OCI-LY3 (cell line): ENCODE results near the gene ARHGAP30.
"Not testable (repeated sequence)": the region's sequence is repeated elsewhere in the genome, so short reads cannot be mapped to it uniquely, and the experiment has no call there.

Experiments used
- H2AFZ ChIP-seq: fragments of 200-600, 300-600 bp; shearing (Covaris generic); 2 replicates; pipeline ENCODE4 v1.6.0; 2014; ENCODE audit warnings: antibody characterized with exemption, low read depth, low read length
- H3K27ac ChIP-seq: fragments of 200-600, 300-600 bp; sonication (generic); 2 replicates; pipeline ENCODE4 v1.5.1; 2014; ENCODE audit warnings: mild to moderate bottlenecking, low read length, moderate library complexity, mixed read lengths
- H3K27me3 ChIP-seq: fragments of 200-600, 300-600 bp; sonication (generic); 2 replicates; pipeline ENCODE4 v1.6.1; 2014; ENCODE audit warnings: low read depth, low read length, mixed read lengths
- H3K36me3 ChIP-seq: fragments of 200-600, 300-600 bp; sonication (generic); replicated peaks from 2 replicates; pipeline ENCODE3; 2014; ENCODE audit warnings: low read depth, low read length, mixed read lengths
- H3K4me1 ChIP-seq: fragments of 300-600, 200-600 bp; sonication (generic); 2 replicates; pipeline ENCODE4 v1.6.1; 2014; ENCODE audit warnings: low read length, mixed read lengths
- H3K4me2 ChIP-seq: fragments of 200-600, 300-600 bp; sonication (generic); 2 replicates; pipeline ENCODE4 v1.6.1; 2014; ENCODE audit warnings: low read length, mixed read lengths
- H3K4me3 ChIP-seq: fragments of 300-600, 200-600 bp; sonication (generic); 2 replicates; pipeline ENCODE4 v1.5.1; 2014; ENCODE audit warnings: antibody characterized with exemption, mild to moderate bottlenecking, low read length, moderate library complexity
- H3K79me2 ChIP-seq: fragments of 300-600, 200-600 bp; shearing (Covaris generic); 2 replicates; pipeline ENCODE4 v1.6.1; 2014; ENCODE audit warnings: mild to moderate bottlenecking, low read length, mixed read lengths
- H3K9ac ChIP-seq: fragments of 300-600, 200-600 bp; shearing (Covaris generic); 2 replicates; pipeline ENCODE4 v1.6.0; 2014; ENCODE audit warnings: mild to moderate bottlenecking, low read length, moderate library complexity
- H3K9me3 ChIP-seq: fragments of 200-600, 300-600 bp; shearing (Covaris generic); 2 replicates; pipeline ENCODE4 v1.6.1; 2014; ENCODE audit warnings: low read length, mixed read lengths; ENCODE audit not compliant: insufficient read depth
- H4K20me1 ChIP-seq: fragments of 200-600, 300-600 bp; sonication (generic); 2 replicates; pipeline ENCODE4 v1.6.1; 2016; ENCODE audit warnings: low read length, mixed read lengths; ENCODE audit not compliant: insufficient read depth
- EZH2phosphoT487 ChIP-seq: fragments of 200-600 bp; shearing (Covaris generic); IDR thresholded peaks from 2 replicates; pipeline ENCODE4 v1.6.1; 2018; ENCODE audit warnings: antibody characterized with exemption, mixed run types, low read depth
- TF ChIP-seq, protein P1 (sequence below): fragments of 200-600, 300-600 bp; sonication (generic); IDR thresholded peaks from 2 replicates; pipeline ENCODE4 v1.5.1; 2014; ENCODE audit warnings: antibody characterized with exemption, low read length, low read depth

The ARHGAP30 gene

DNA sequence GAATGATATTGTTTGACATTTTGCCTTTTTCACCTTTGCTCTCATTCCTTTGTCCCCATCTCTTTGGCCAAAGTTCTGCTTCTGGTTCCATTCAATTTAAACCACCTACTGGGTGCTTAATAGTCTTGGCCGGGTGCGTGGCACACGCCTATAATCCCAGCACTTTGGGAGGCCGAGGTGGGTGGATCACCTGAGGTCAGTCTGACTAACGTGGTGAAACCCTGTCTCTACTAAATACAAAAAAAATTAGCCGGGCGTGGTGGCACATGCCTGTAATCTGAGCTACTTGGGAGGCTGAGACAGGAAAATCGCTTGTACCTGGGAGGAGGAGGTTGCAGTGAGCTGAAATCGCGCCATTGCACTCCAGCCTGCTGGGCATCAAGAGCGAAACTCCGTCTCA, 47.3 kb downstream of the ARHGAP30 start:
- peaks cover 16% of the 10 kb centered on the region for H3K4me1 ChIP-seq
- not testable (repeated sequence) for H3K27ac ChIP-seq, H3K4me3 ChIP-seq, H3K9me3 ChIP-seq, H3K4me2 ChIP-seq, H3K36me3 ChIP-seq, H3K9ac ChIP-seq, H2AFZ ChIP-seq, H3K79me2 ChIP-seq, H4K20me1 ChIP-seq
- H3K27me3 ChIP-seq = peaks cover 26% of the 10 kb centered on the region

DNA sequence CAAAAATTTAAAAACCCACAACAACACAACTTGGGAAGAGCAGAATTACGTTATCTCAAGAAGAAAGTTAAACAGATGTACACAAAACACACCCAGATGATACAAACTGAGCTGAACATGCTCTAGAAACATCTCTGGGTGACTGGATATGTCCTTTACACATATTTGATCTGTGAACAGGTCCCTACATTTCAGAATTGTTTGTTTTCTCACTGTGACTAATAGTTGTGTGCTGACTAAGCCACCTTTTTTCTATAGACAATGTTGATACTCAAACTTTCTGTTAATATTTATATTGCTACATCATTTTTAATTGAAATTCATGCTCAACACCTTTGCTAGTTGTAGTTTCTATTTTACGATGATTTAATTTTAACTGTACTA, 47.7 kb downstream of the ARHGAP30 start:
- peak overlapping the region; percentile 93; the same call in 1 of the 2 replicates for H2AFZ ChIP-seq
- peak overlapping the region; percentile 82 for H3K4me3 ChIP-seq
- no peaks in the 10 kb centered on the region for H3K79me2 ChIP-seq
- H3K9ac ChIP-seq = no peak overlapping the region
- no peak for TF ChIP-seq EZH2phosphoT487
- TF ChIP-seq, protein P1, sequence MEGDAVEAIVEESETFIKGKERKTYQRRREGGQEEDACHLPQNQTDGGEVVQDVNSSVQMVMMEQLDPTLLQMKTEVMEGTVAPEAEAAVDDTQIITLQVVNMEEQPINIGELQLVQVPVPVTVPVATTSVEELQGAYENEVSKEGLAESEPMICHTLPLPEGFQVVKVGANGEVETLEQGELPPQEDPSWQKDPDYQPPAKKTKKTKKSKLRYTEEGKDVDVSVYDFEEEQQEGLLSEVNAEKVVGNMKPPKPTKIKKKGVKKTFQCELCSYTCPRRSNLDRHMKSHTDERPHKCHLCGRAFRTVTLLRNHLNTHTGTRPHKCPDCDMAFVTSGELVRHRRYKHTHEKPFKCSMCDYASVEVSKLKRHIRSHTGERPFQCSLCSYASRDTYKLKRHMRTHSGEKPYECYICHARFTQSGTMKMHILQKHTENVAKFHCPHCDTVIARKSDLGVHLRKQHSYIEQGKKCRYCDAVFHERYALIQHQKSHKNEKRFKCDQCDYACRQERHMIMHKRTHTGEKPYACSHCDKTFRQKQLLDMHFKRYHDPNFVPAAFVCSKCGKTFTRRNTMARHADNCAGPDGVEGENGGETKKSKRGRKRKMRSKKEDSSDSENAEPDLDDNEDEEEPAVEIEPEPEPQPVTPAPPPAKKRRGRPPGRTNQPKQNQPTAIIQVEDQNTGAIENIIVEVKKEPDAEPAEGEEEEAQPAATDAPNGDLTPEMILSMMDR = no peak
- H3K36me3 ChIP-seq = no peaks in the 10 kb centered on the region
- peaks cover 26% of the 10 kb centered on the region for H3K27me3 ChIP-seq
- peaks cover 16% of the 10 kb centered on the region for H3K4me1 ChIP-seq
- H3K4me2 ChIP-seq = peak overlapping the region; percentile 82
- H3K9me3 ChIP-seq = no peaks in the 10 kb centered on the region
- H3K27ac ChIP-seq = no peak overlapping the region
- no peaks in the 10 kb centered on the region for H4K20me1 ChIP-seq

DNA sequence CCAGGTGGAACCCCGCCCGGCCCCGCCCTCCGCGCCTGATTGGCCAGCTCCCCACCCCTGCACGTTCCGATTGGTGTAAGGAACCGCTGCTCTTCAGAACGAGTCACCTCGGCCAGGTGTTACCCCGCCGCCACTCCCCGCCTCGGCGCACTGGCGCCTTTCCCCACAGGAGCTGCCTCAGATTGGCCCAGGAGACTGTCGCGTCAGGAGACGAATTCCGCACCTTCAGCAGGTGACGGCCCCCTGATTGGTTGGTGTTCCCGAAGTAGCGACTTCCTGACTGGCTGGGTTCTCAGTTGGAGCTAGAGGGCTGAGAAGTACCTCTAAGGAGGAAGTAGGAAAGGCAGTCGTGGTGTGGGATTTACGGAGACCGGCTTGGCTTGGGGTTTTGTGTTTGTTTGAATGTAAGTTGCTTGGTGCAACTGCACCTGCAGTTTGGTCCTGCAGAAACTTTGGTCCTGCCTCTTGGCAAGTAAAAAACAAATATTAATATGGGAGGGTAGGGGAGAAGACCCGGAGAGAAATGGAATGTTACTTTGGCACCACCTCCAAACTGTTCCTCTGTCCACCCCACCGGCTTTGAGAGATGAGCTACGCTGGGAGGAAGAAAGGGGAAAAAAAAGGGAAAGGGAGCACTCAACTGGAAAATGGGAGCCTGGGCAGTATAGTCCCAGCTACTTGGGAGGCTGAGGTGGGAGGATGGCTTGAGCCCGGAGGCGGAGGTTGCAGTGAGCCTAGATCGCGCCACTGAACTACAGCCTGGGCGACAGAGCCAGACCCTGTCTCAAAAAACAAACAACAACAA, 48.3 kb downstream of the ARHGAP30 start:
- Histone ChIP-seq H3K36me3 (no peaks in the 10 kb centered on the region), H4K20me1 (no peaks in the 10 kb centered on the region), H3K27ac (no peak overlapping the region), H3K4me3 (peak overlapping the region; percentile 82), H3K9me3 (no peaks in the 10 kb centered on the region), H3K9ac (peak overlapping the region; percentile 36), H3K4me2 (peak overlapping the region; percentile 82), H3K27me3 (peaks cover 26% of the 10 kb centered on the region), H3K4me1 (peaks cover 16% of the 10 kb centered on the region), H3K79me2 (no peaks in the 10 kb centered on the region), H2AFZ (peak overlapping the region; percentile 93)
- no peak for TF ChIP-seq EZH2phosphoT487
- TF ChIP-seq, protein P1 = no peak

GRCh38 chr1:161020509-161021164, 49.1 kb downstream of the ARHGAP30 start, which contains the start of gene F11R:
Gene F11R (minus strand): TSS chr1:161021152. CDS start chr1:161021073, 79 bp downstream.
- no peaks in the 10 kb centered on the region for H3K36me3 ChIP-seq
- H3K9ac ChIP-seq = peak within 1 kb of the TSS; percentile 44
- peaks cover 16% of the 10 kb centered on the region for H3K4me1 ChIP-seq
- H3K9me3 ChIP-seq = no peaks in the 10 kb centered on the region
- no peaks in the 10 kb centered on the region for H3K79me2 ChIP-seq
- TF ChIP-seq, protein P1 = no peak
- no peak for TF ChIP-seq EZH2phosphoT487
- H3K4me2 ChIP-seq = peak within 1 kb of the TSS; percentile 82
- H3K27me3 ChIP-seq = peaks cover 26% of the 10 kb centered on the region
- peak within 1 kb of the TSS; percentile 93 for H2AFZ ChIP-seq
- no peaks in the 10 kb centered on the region for H4K20me1 ChIP-seq
- no peak within 1 kb of the TSS for H3K27ac ChIP-seq
- H3K4me3 ChIP-seq = peak within 1 kb of the TSS; percentile 82
